Mesendoderm (in vitro differentiated cells): ENCODE data around the gene TGM5.

Experiments used
- DNase-seq: peaks from one replicate; pipeline ENCODE4 v3.0.0; 2013
- H2AK5ac ChIP-seq: 2 replicates; pipeline ENCODE4 v1.6.1; 2013; ENCODE audit warnings: low read length, inconsistent platforms
- H2BK120ac ChIP-seq: 2 replicates; pipeline ENCODE4 v1.6.1; 2013; ENCODE audit warnings: low read depth, mild to moderate bottlenecking, low read length, moderate library complexity, mixed read lengths
- H2BK15ac ChIP-seq: replicated peaks from 2 replicates; pipeline ENCODE4 v1.6.1; 2013; ENCODE audit warnings: low read depth, mild to moderate bottlenecking, moderate library complexity
- H2BK5ac ChIP-seq: 2 replicates; pipeline ENCODE4 v1.6.1; 2013; ENCODE audit warnings: low read length, inconsistent platforms
- H3K18ac ChIP-seq: 2 replicates; pipeline ENCODE4 v1.6.1; 2013; ENCODE audit warnings: mild to moderate bottlenecking, low read length, mixed read lengths
- H3K23ac ChIP-seq: one replicate; pipeline ENCODE4 v1.6.1; 2013; ENCODE audit warnings: low read length
- H3K27ac ChIP-seq: 2 replicates; pipeline ENCODE4 v1.5.1; 2013; ENCODE audit warnings: low read depth, mild to moderate bottlenecking, inconsistent platforms, low read length, moderate library complexity
- H3K27me3 ChIP-seq: 2 replicates; pipeline ENCODE4 v1.6.1; 2013; ENCODE audit warnings: low read length, control low read depth, mild to moderate bottlenecking, inconsistent platforms; ENCODE audit not compliant: insufficient read depth, poor library complexity
- H3K36me3 ChIP-seq: 2 replicates; pipeline ENCODE4 v1.6.1; 2013; ENCODE audit warnings: low read length, inconsistent platforms; ENCODE audit not compliant: control insufficient read depth, insufficient read depth
- H3K4ac ChIP-seq: one replicate; pipeline ENCODE4 v1.6.1; 2013; ENCODE audit warnings: low read depth, mild to moderate bottlenecking, low read length, moderate library complexity
- H3K4me1 ChIP-seq: 2 replicates; pipeline ENCODE4 v1.6.1; 2013; ENCODE audit warnings: low read depth, low read length, inconsistent platforms; ENCODE audit not compliant: control insufficient read depth
- H3K4me2 ChIP-seq: 2 replicates; pipeline ENCODE4 v1.6.1; 2013; ENCODE audit warnings: low read length
- H3K4me3 ChIP-seq: 2 replicates; pipeline ENCODE4 v1.5.1; 2013; ENCODE audit warnings: mild to moderate bottlenecking, low read length
- H3K56ac ChIP-seq: one replicate; pipeline ENCODE4 v1.6.1; 2013; ENCODE audit warnings: low read length
- H3K79me1 ChIP-seq: 2 replicates; pipeline ENCODE4 v1.6.1; 2013; ENCODE audit warnings: low read length, inconsistent platforms
- H3K79me2 ChIP-seq: 2 replicates; pipeline ENCODE4 v1.6.1; 2013; ENCODE audit warnings: mild to moderate bottlenecking, low read length; ENCODE audit not compliant: control insufficient read depth, insufficient read depth
- H3K9ac ChIP-seq: 2 replicates; pipeline ENCODE4 v1.6.1; 2013; ENCODE audit warnings: low read length, inconsistent platforms
- H4K5ac ChIP-seq: one replicate; pipeline ENCODE4 v1.6.1; 2013; ENCODE audit warnings: low read length
- H4K8ac ChIP-seq: one replicate; pipeline ENCODE4 v1.6.1; 2013; ENCODE audit warnings: low read depth, mild to moderate bottlenecking, control low read depth, low read length, moderate library complexity
- WGBS: extraction: QIAGEN DNeasy Blood & Tissue Kit; methylation state at CpG from one replicate; pipeline ENCODE4 v1.1.7; 2013; ENCODE audit warnings: low lambda C conversion rate, missing lambda C conversion rate; ENCODE audit not compliant: insufficient coverage; ENCODE audit errors: extremely low coverage; 5-methylcytosine and 5-hydroxymethylcytosine counted together

Gene TGM5

GRCh38 chr15:43253431-43254403, 13.0 kb downstream of the TGM5 start:
- no peak overlapping the region for H2BK15ac ChIP-seq
- H3K18ac ChIP-seq, result no peak overlapping the region
- H3K79me1 ChIP-seq, result no peaks in the 10 kb centered on the region
- H3K27me3 ChIP-seq, result no peaks in the 10 kb centered on the region
- no peak overlapping the region for H3K4ac ChIP-seq
- no peaks in the 10 kb centered on the region for H3K4me1 ChIP-seq
- H3K27ac ChIP-seq, result no peak overlapping the region
- H3K36me3 ChIP-seq, result no peaks in the 10 kb centered on the region
- H3K9ac ChIP-seq, result no peak overlapping the region
- no peak overlapping the region for H2BK120ac ChIP-seq
- no peaks in the 10 kb centered on the region for H3K79me2 ChIP-seq
- no peak overlapping the region for H4K8ac ChIP-seq
- no peak overlapping the region for H3K23ac ChIP-seq
- WGBS, result no CpG with 5 or more reads among the region's 15 CpGs
- no peak overlapping the region for H3K4me2 ChIP-seq
- H4K5ac ChIP-seq, result no peak overlapping the region
- no peak overlapping the region for H2AK5ac ChIP-seq
- H3K4me3 ChIP-seq, result no peak overlapping the region
- no peak overlapping the region for H3K56ac ChIP-seq
- DNase-seq, result no peak
- no peak overlapping the region for H2BK5ac ChIP-seq

GRCh38 chr15:43251871-43252250, 14.9 kb downstream of the TGM5 start:
- Histone ChIP-seq H3K79me1 (no peaks in the 10 kb centered on the region), H3K56ac (no peak overlapping the region), H4K5ac (no peak overlapping the region), H3K9ac (no peak overlapping the region), H3K4me1 (no peaks in the 10 kb centered on the region), H3K27ac (no peak overlapping the region), H3K18ac (no peak overlapping the region), H3K27me3 (no peaks in the 10 kb centered on the region), H2BK5ac (no peak overlapping the region), H3K36me3 (no peaks in the 10 kb centered on the region), H3K4me2 (no peak overlapping the region), H3K4ac (no peak overlapping the region), H4K8ac (no peak overlapping the region), H3K23ac (no peak overlapping the region), H2AK5ac (no peak overlapping the region), H3K4me3 (no peak overlapping the region), H2BK120ac (no peak overlapping the region), H3K79me2 (no peaks in the 10 kb centered on the region), H2BK15ac (no peak overlapping the region)
- DNase-seq, result no peak
- no CpG with 5 or more reads among the region's 4 CpGs for WGBS

GRCh38 chr15:43251185-43251870, 15.4 kb downstream of the TGM5 start:
- H2BK120ac ChIP-seq, result no peak overlapping the region
- H3K18ac ChIP-seq, result no peak overlapping the region
- H2BK15ac ChIP-seq, result no peak overlapping the region
- H3K23ac ChIP-seq, result no peak overlapping the region
- H3K27ac ChIP-seq, result no peak overlapping the region
- H4K5ac ChIP-seq, result no peak overlapping the region
- no peaks in the 10 kb centered on the region for H3K4me1 ChIP-seq
- no peak for DNase-seq
- H3K27me3 ChIP-seq, result no peaks in the 10 kb centered on the region
- H2AK5ac ChIP-seq, result no peak overlapping the region
- no peak overlapping the region for H2BK5ac ChIP-seq
- no peak overlapping the region for H3K4ac ChIP-seq
- H3K9ac ChIP-seq, result no peak overlapping the region
- WGBS, result no CpG with 5 or more reads among the region's 8 CpGs
- no peak overlapping the region for H3K56ac ChIP-seq
- H3K79me1 ChIP-seq, result no peaks in the 10 kb centered on the region
- H3K79me2 ChIP-seq, result no peaks in the 10 kb centered on the region
- H3K4me3 ChIP-seq, result no peak overlapping the region
- H3K4me2 ChIP-seq, result no peak overlapping the region
- H3K36me3 ChIP-seq, result no peaks in the 10 kb centered on the region
- H4K8ac ChIP-seq, result no peak overlapping the region

GRCh38 chr15:43250785-43251184, 15.9 kb downstream of the TGM5 start:
- H2BK5ac ChIP-seq, result no peak overlapping the region
- no peak overlapping the region for H3K23ac ChIP-seq
- no peak overlapping the region for H3K27ac ChIP-seq
- no peak overlapping the region for H3K9ac ChIP-seq
- H2AK5ac ChIP-seq, result no peak overlapping the region
- no peak overlapping the region for H3K18ac ChIP-seq
- no peak overlapping the region for H2BK120ac ChIP-seq
- H3K36me3 ChIP-seq, result no peaks in the 10 kb centered on the region
- no peak overlapping the region for H3K4me3 ChIP-seq
- no peak for DNase-seq
- H4K8ac ChIP-seq, result no peak overlapping the region
- no peak overlapping the region for H4K5ac ChIP-seq
- no peaks in the 10 kb centered on the region for H3K27me3 ChIP-seq
- H3K4ac ChIP-seq, result no peak overlapping the region
- H3K79me2 ChIP-seq, result no peaks in the 10 kb centered on the region
- H3K79me1 ChIP-seq, result no peaks in the 10 kb centered on the region
- WGBS, result no CpG with 5 or more reads among the region's 2 CpGs
- H3K4me1 ChIP-seq, result no peaks in the 10 kb centered on the region
- no peak overlapping the region for H3K4me2 ChIP-seq
- no peak overlapping the region for H2BK15ac ChIP-seq
- no peak overlapping the region for H3K56ac ChIP-seq

- no peak overlapping the region for H3K27ac ChIP-seq
Observed at GRCh38 chr15:43249699-43250203, 17.0 kb downstream of the TGM5 start.

More at GRCh38 chr15:43249699-43250203, 17.0 kb downstream of the TGM5 start:
- Histone ChIP-seq H2AK5ac (no peak overlapping the region), H2BK5ac (no peak overlapping the region), H3K36me3 (no peaks in the 10 kb centered on the region), H3K23ac (no peak overlapping the region), H4K5ac (no peak overlapping the region), H3K56ac (no peak overlapping the region), H3K79me1 (no peaks in the 10 kb centered on the region), H3K79me2 (no peaks in the 10 kb centered on the region), H3K4me2 (no peak overlapping the region), H3K27me3 (no peaks in the 10 kb centered on the region), H3K4ac (no peak overlapping the region), H4K8ac (no peak overlapping the region), H2BK120ac (no peak overlapping the region), H3K4me3 (no peak overlapping the region), H3K4me1 (no peaks in the 10 kb centered on the region), H3K9ac (no peak overlapping the region), H3K18ac (no peak overlapping the region), H2BK15ac (no peak overlapping the region)
- peak; percentile 30 for DNase-seq
- WGBS, result no CpG with 5 or more reads among the region's 5 CpGs
